GM23338 (cell line): ENCODE data around the gene GRID1. TPM values are rescaled to one million over a fixed set of nuclear protein-coding genes. Genes with fewer than 3 reads are reported as not detected.

Experiments used
- ATAC-seq: fragments of 200-7000 bp; cut with Tn5 transposase; 3 replicates; pipeline ENCODE4 v1.9.1; 2020
- DNase-seq: peaks from one replicate; pipeline ENCODE4 v3.0.0-alpha.2; 2015; ENCODE audit warnings: low spot score
- H2AFZ ChIP-seq: fragments of 200-600 bp; sonication (generic); 2 replicates; pipeline ENCODE4 v1.8.0; 2016; ENCODE audit warnings: antibody characterized with exemption, mild to moderate bottlenecking, moderate library complexity
- H3F3A ChIP-seq: fragments of 200-600 bp; sonication (generic); replicated peaks from 2 replicates; pipeline ENCODE4 v1.8.0; 2017; ENCODE audit warnings: antibody characterized with exemption, mixed run types, low read depth
- H3K27ac ChIP-seq: fragments of 200-600 bp; sonication (generic); 2 replicates; pipeline ENCODE4 v1.6.1; 2016; ENCODE audit warnings: low read depth
- H3K27me3 ChIP-seq: fragments of 200-600 bp; sonication (generic); 2 replicates; pipeline ENCODE4 v1.8.0; 2016; ENCODE audit warnings: mild to moderate bottlenecking, mixed run types, moderate library complexity; ENCODE audit not compliant: insufficient read depth
- H3K36me3 ChIP-seq: fragments of 200-600 bp; sonication (generic); 2 replicates; pipeline ENCODE4 v1.8.0; 2016; ENCODE audit warnings: mild to moderate bottlenecking; ENCODE audit not compliant: insufficient read depth
- H3K4me1 ChIP-seq: fragments of 200-600 bp; sonication (generic); 2 replicates; pipeline ENCODE4 v1.8.0; 2016; ENCODE audit warnings: mild to moderate bottlenecking, moderate library complexity; ENCODE audit not compliant: insufficient read depth
- H3K4me2 ChIP-seq: fragments of 200-600 bp; sonication (generic); 2 replicates; pipeline ENCODE4 v1.7.1; 2017; ENCODE audit warnings: mixed run types
- H3K4me3 ChIP-seq: fragments of 200-600 bp; sonication (generic); 2 replicates; pipeline ENCODE4 v1.6.1; 2016; ENCODE audit warnings: mixed run types
- H3K79me2 ChIP-seq: fragments of 200-600 bp; sonication (generic); replicated peaks from 2 replicates; pipeline ENCODE4 v1.8.0; 2017; ENCODE audit warnings: mild to moderate bottlenecking; ENCODE audit not compliant: insufficient read depth
- H3K9me2 ChIP-seq: fragments of 200-600 bp; sonication (generic); 2 replicates; pipeline ENCODE4 v1.8.0; 2017; ENCODE audit not compliant: insufficient read depth
- H4K20me1 ChIP-seq: fragments of 200-600 bp; sonication (generic); replicated peaks from 2 replicates; pipeline ENCODE4 v1.8.0; 2017; ENCODE audit warnings: mild to moderate bottlenecking; ENCODE audit not compliant: insufficient read depth
- H3K27ac Mint-ChIP-seq: 2 replicates; pipeline ENCODE4 v1.8.0; 2020; ENCODE audit warnings: inconsistent platforms, mild to moderate bottlenecking, moderate library complexity, mixed read lengths
- H3K27me3 Mint-ChIP-seq: 3 replicates; pipeline ENCODE4 v1.8.0; 2022; ENCODE audit warnings: low read depth, mild to moderate bottlenecking, moderate library complexity, mixed read lengths, inconsistent platforms; ENCODE audit not compliant: insufficient read depth, poor library complexity
- H3K36me3 Mint-ChIP-seq: 3 replicates; pipeline ENCODE4 v1.8.0; 2021; ENCODE audit warnings: low read depth, mild to moderate bottlenecking, inconsistent platforms, moderate library complexity, mixed read lengths
- H3K4me1 Mint-ChIP-seq: 3 replicates; pipeline ENCODE4 v1.8.0; 2020; ENCODE audit warnings: mild to moderate bottlenecking, inconsistent platforms, mixed read lengths
- H3K4me3 Mint-ChIP-seq: 3 replicates; pipeline ENCODE4 v1.8.0; 2021; ENCODE audit warnings: moderate library complexity, mild to moderate bottlenecking, inconsistent platforms, mixed read lengths
- H3K9me3 Mint-ChIP-seq: 3 replicates; pipeline ENCODE4 v1.8.0; 2020; ENCODE audit warnings: moderate library complexity, mild to moderate bottlenecking, inconsistent platforms, mixed read lengths
- CREB1 ChIP-seq: fragments of 250-450 bp; sonication (Bioruptor Pico); IDR thresholded peaks from 2 replicates; pipeline ENCODE4 v1.5.0; 2020; ENCODE audit warnings: low read depth, mild to moderate bottlenecking, moderate library complexity
- CTCF ChIP-seq, 2 experiments: fragments of 200-600 bp in 1 of 2; sonication (generic) in 1 of 2; conservative IDR thresholded peaks; 2 replicates each; pipeline versions ENCODE4 v1.5.1 to v1.6.1; 2016 to 2017; ENCODE audit warnings: antibody characterized with exemption in 2 of 2, low read depth in 2 of 2, mild to moderate bottlenecking in 2 of 2, moderate library complexity in 1 of 2
- ETS1 ChIP-seq: IDR thresholded peaks from 2 replicates; pipeline ENCODE4 v1.6.1; 2016; ENCODE audit warnings: antibody characterized with exemption
- EZH2phosphoT487 ChIP-seq: fragments of 200-600 bp; sonication (generic); IDR thresholded peaks from one replicate; pipeline ENCODE4 v1.8.1; 2018; ENCODE audit warnings: antibody characterized with exemption; ENCODE audit not compliant: unreplicated experiment
- JUNB ChIP-seq: IDR thresholded peaks from one replicate; pipeline ENCODE4 v1.6.1; 2016; ENCODE audit warnings: antibody characterized with exemption; ENCODE audit not compliant: unreplicated experiment
- ZNF114 ChIP-seq: fragments of 250-450 bp; sonication (Bioruptor Pico); IDR thresholded peaks from 2 replicates; pipeline ENCODE4 v1.5.0; 2020; ENCODE audit warnings: mild to moderate bottlenecking, moderate library complexity
- ZNF331 ChIP-seq: fragments of 250-450 bp; sonication (Bioruptor Pico); IDR thresholded peaks from 2 replicates; pipeline ENCODE4 v1.5.0; 2020; ENCODE audit warnings: low read depth, mild to moderate bottlenecking, moderate library complexity
- polyA plus RNA-seq: library from polyadenylated mRNA; unstranded; fragments of >200 nt; fragmentation: Nextera tagmentation; extraction: Ambion mirVana; gene quantifications from 2 replicates; pipeline ENCODE4 v1.2.1, GENCODE V29; 2016
- total RNA-seq: library from RNA; depleted of rRNA; stranded (reverse); fragments of >200 nt; shearing (Covaris generic); gene quantifications from 2 replicates; pipeline ENCODE4 v1.2.3, GENCODE V29; 2014

GRID1 gene
- total and polyA plus RNA-seq, 2 experiments from 2014 or later = 0.14 to 0.15 TPM

- TF ChIP-seq CTCF (conservative IDR thresholded peaks at IDR 0.05; ENCODE audit: low read depth in 2 of 2) (no peak), ZNF114 (CRISPR knock-in tag) (no peak)
Observed at GRCh38 chr10:86335831-86336230, 30.8 kb downstream of the GRID1 start (continued).

GRCh38 chr10:86335257-86335656, 31.3 kb downstream of the GRID1 start:
- Mint-ChIP-seq H3K27me3 (peaks cover 13% of the 10 kb centered on the region), H3K27ac (no peak overlapping the region), H3K9me3 (peaks cover 8% of the 10 kb centered on the region; the same call in 2 of the 3 replicates), H3K4me3 (no peak overlapping the region), H3K4me1 (peaks cover 19% of the 10 kb centered on the region), H3K36me3 (no peaks in the 10 kb centered on the region; the same call in 2 of the 3 replicates)
- 0 out of 2 replicates have a peak, but pooled peaks cover 2% of the 10 kb centered on the region for H3K4me1 ChIP-seq
- H3K27me3 ChIP-seq = no peaks in the 10 kb centered on the region
- no peaks in the 10 kb centered on the region for H4K20me1 ChIP-seq
- no peaks in the 10 kb centered on the region for H3K9me2 ChIP-seq
- ATAC-seq (no peak), DNase-seq (no peak)
- no peak overlapping the region for H3K4me2 ChIP-seq
- H2AFZ ChIP-seq = no peak overlapping the region
- H3F3A ChIP-seq = no peaks in the 10 kb centered on the region
- H3K36me3 ChIP-seq = no peaks in the 10 kb centered on the region
- no peak overlapping the region for H3K27ac ChIP-seq
- TF ChIP-seq ETS1 (no peak), EZH2phosphoT487 (no peak), CREB1 (CRISPR knock-in tag) (no peak), ZNF331 (CRISPR knock-in tag) (no peak), JUNB (no peak)
- no peaks in the 10 kb centered on the region for H3K79me2 ChIP-seq
- H3K4me3 ChIP-seq = no peak overlapping the region

- Histone ChIP-seq H3K4me3 (no peak overlapping the region), H3K27me3 (no peaks in the 10 kb centered on the region), H3K27ac (no peak overlapping the region), H3K36me3 (no peaks in the 10 kb centered on the region), H3F3A (no peaks in the 10 kb centered on the region), H3K4me1 (no peaks in the 10 kb centered on the region), H3K4me2 (no peak overlapping the region), H3K9me2 (no peaks in the 10 kb centered on the region), H2AFZ (no peak overlapping the region), H3K79me2 (no peaks in the 10 kb centered on the region), H4K20me1 (no peaks in the 10 kb centered on the region)
- ATAC-seq (peak; percentile 94), DNase-seq (peak; percentile 66)
- Mint-ChIP-seq H3K9me3 (peaks cover 8% of the 10 kb centered on the region; the same call in 2 of the 3 replicates), H3K27me3 (peaks cover 18% of the 10 kb centered on the region), H3K4me3 (no peak overlapping the region), H3K27ac (no peak overlapping the region), H3K36me3 (no peaks in the 10 kb centered on the region; the same call in 2 of the 3 replicates), H3K4me1 (peaks cover 13% of the 10 kb centered on the region)
- TF ChIP-seq CREB1 (CRISPR knock-in tag) = no peak
- peak; percentile 47 to 76 for TF ChIP-seq CTCF (conservative IDR thresholded peaks at IDR 0.05; ENCODE audit: low read depth in 2 of 2)
Observed at GRCh38 chr10:86334488-86335085, 32.0 kb downstream of the GRID1 start.
